Right lobe of liver (tissue), 6 donors: ENCODE data around the gene PPP1R37. TPM values are rescaled to one million over a fixed set of nuclear protein-coding genes. Genes with fewer than 3 reads are reported as not detected.

ENCODE experiments used
- ATAC-seq, 4 donors: fragments of 200-7000 bp; cut with Tn5 transposase; one replicate each; pipeline ENCODE4 v1.9.1; 2020; ENCODE audit warnings: mild to moderate bottlenecking in 4 of 4, moderate library complexity in 4 of 4
- DNase-seq, 3 donors: peaks; one replicate each; pipeline ENCODE4 v3.0.0-alpha.2; 2020
- H3K27ac ChIP-seq, 3 donors: fragments of 200-600 bp; one replicate each; pipeline ENCODE4 v1.8.0; 2022
- H3K27me3 ChIP-seq, 2 donors: fragments of 200-600 bp; one replicate each; pipeline ENCODE4 v1.8.0; 2022
- H3K36me3 ChIP-seq, 4 donors: fragments of 200-600 bp; sonication (generic) in 1 of 4; one replicate each; pipeline versions ENCODE4 v1.5.1 to v1.8.0; 2017 to 2022; ENCODE audit warnings: control low read depth in 1 of 4
- H3K4me1 ChIP-seq, 4 donors: fragments of 200-600 bp; sonication (generic) in 1 of 4; one replicate each; pipeline versions ENCODE4 v1.5.1 to v1.8.0; 2017 to 2022; ENCODE audit warnings: control low read depth in 1 of 4
- H3K4me3 ChIP-seq, 3 donors: fragments of 200-600 bp; one replicate each; pipeline ENCODE4 v1.8.0; 2022
- H3K9me3 ChIP-seq, 4 donors: fragments of 200-600 bp; sonication (generic) in 1 of 4; one replicate each; pipeline versions ENCODE4 v1.5.1 to v1.8.0; 2017 to 2022; ENCODE audit warnings: control low read depth in 1 of 4
- POLR2A ChIP-seq: fragments of 450-650 bp; IDR thresholded peaks from one replicate; pipeline ENCODE4 v1.6.1; 2017; ENCODE audit warnings: antibody characterized with exemption, mild to moderate bottlenecking
- WGBS: methylation state at CpG from one replicate; pipeline ENCODE4 v1.1.6; 2018; ENCODE audit warnings: low coverage, low lambda C conversion rate; ENCODE audit not compliant: insufficient coverage; ENCODE audit errors: missing lambda C conversion rate; 5-methylcytosine and 5-hydroxymethylcytosine counted together
- intact Hi-C, 2 donors: fragments of 100-400 bp; cut with DNase I; formaldehyde crosslinking; loops; one replicate each; pipeline versions ENCODE4 v1.11.2 to v1.14.1; 2022
- small RNA-seq, 2 experiments: library from RNA; depleted of rRNA; stranded (forward); fragments of <200 nt; gene quantifications; one replicate each; pipeline ENCODE3, GENCODE V24; 2016
- total RNA-seq, 6 experiments: library from RNA; depleted of rRNA in 2 of 6; stranded (reverse); fragments of >200 nt in 2 of 6; fragmentation: NEBNext Ultra II Directional in 3 of 6; extraction: Animal tissue kit (Norgen Biotek cat#: 25700) in 3 of 6; gene quantifications; one replicate each; pipeline versions ENCODE4 v1.1.0 to v1.2.4, GENCODE V29; 2016 to 2023
- TF ChIP-seq, protein P1 (sequence below), 4 donors: fragments of 200-600 bp in 3 of 4; fragments of 450-650 bp in 1 of 4; IDR thresholded peaks; one replicate each; pipeline versions ENCODE4 v1.5.1 to v1.8.0; 2016 to 2022; ENCODE audit warnings: antibody characterized with exemption in 4 of 4, mild to moderate bottlenecking in 2 of 4
- donor health status: DM: no; HTN: yes; CAD: no.
- donor health status: DM: no; HTN: no; CAD: no.
- donor health status: DM: no; HTN: no; CAD: no.
- donor health status: DM: no; HTN: yes; CAD: no.
- donor health status: DM: no; HTN: yes; CAD: no.

PPP1R37 gene
- total RNA-seq, 6 experiments from 2014 or later = 10.1 to 14.3 (median 11.0) TPM

DNA sequence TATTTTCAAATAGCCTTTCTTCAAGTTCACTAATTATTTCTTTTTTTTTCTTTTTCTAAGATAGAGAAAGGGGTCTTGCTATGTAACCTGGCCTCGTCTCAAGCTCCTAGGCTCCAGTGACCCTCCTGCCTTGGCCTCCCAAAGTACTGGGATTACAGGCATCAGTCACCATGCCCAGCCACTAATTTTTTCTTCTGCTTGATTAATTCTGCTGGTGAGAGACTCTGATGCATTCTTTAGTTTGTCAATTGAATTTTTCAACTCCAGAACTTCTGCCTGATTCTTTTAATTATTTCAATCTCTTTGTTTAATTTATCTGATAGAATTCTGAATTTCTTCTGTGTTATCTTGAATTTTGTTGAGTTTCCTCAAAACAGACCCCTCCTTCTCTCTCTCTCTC lies 97.0 kb downstream of the PPP1R37 start:
- Histone ChIP-seq H3K4me3 (no peak overlapping the region), H3K36me3 (no peaks in the 10 kb centered on the region), H3K27ac (no peak overlapping the region), H3K27me3 (no peaks in the 10 kb centered on the region), H3K9me3 (no peaks in the 10 kb centered on the region), H3K4me1 (no peaks in the 10 kb centered on the region)
- intact Hi-C loops = no loop called here
- 70% methylated on average over 1 of the region's 1 CpG for WGBS
- no peak for ATAC-seq
- TF ChIP-seq POLR2A = no peak
- TF ChIP-seq, protein P1, sequence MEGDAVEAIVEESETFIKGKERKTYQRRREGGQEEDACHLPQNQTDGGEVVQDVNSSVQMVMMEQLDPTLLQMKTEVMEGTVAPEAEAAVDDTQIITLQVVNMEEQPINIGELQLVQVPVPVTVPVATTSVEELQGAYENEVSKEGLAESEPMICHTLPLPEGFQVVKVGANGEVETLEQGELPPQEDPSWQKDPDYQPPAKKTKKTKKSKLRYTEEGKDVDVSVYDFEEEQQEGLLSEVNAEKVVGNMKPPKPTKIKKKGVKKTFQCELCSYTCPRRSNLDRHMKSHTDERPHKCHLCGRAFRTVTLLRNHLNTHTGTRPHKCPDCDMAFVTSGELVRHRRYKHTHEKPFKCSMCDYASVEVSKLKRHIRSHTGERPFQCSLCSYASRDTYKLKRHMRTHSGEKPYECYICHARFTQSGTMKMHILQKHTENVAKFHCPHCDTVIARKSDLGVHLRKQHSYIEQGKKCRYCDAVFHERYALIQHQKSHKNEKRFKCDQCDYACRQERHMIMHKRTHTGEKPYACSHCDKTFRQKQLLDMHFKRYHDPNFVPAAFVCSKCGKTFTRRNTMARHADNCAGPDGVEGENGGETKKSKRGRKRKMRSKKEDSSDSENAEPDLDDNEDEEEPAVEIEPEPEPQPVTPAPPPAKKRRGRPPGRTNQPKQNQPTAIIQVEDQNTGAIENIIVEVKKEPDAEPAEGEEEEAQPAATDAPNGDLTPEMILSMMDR (IDR thresholded peaks at IDR 0.05) = no peak
- no peak for DNase-seq

DNA sequence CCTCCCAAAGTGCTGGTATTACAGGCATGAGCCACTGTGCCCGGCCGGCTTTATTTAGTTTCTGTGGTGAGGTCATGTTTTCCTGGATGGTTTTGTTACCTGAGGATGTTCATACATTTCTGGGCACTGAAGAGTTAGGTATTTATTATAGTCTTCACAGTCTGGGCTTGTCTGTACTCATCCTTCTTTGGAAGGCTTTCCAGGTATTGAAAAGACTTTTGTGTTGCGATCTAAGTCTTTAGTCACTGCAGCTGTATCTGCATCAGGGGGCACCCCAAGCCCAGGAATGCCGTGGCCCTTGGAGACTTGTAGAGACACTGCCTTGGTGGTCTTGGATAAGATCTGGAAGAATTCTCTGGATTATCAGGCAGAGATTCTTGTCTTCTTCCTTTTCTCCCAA lies 98.4 kb downstream of the PPP1R37 start:
- Histone ChIP-seq H3K4me3 (no peak overlapping the region), H3K9me3 (no peaks in the 10 kb centered on the region), H3K4me1 (no peaks in the 10 kb centered on the region), H3K36me3 (no peaks in the 10 kb centered on the region), H3K27ac (no peak overlapping the region), H3K27me3 (no peaks in the 10 kb centered on the region)
- intact Hi-C loops = no loop called here
- no peak for TF ChIP-seq POLR2A
- TF ChIP-seq, protein P1 (IDR thresholded peaks at IDR 0.05) = no peak
- DNase-seq (no peak), ATAC-seq (no peak)
- 96% methylated on average over 4 of the region's 4 CpGs for WGBS

DNA sequence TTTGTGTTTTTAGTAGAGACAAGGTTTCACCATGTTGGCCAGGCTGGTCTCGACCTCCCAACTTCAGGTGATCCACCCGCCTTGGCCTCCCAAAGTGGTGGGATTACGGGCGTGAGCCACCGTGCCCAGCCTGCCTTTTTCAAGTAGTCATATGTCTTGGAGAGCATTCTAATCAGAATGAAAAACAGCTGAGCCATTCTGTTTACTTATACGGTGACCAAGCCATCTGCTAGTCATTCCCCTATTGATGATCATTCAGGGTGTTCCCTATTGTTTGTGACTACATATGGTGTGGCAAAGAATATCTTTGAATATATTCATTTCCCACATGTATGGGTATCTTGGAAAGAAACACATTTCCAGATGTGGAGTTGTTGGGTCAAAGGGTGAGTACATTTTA lies 102.8 kb downstream of the PPP1R37 start:
- 96% methylated on average over 6 of the region's 6 CpGs for WGBS
- TF ChIP-seq, protein P1 (IDR thresholded peaks at IDR 0.05) = no peak
- TF ChIP-seq POLR2A = no peak
- Histone ChIP-seq H3K4me1 (no peaks in the 10 kb centered on the region), H3K36me3 (no peaks in the 10 kb centered on the region), H3K4me3 (no peak overlapping the region), H3K27ac (no peak overlapping the region), H3K27me3 (no peaks in the 10 kb centered on the region), H3K9me3 (no peaks in the 10 kb centered on the region)
- intact Hi-C loops = no loop called here
- ATAC-seq (no peak), DNase-seq (no peak)

Small RNA genes within 50 kb of the gene (small RNA-seq; reads per million reads assigned to genes)
- gene RNU6-611P = 0 reads per million in 2 experiments

Other genes starting within 250 kb of the PPP1R37 start
- gene NECTIN2, start 246.9 kb upstream of the PPP1R37 start, total RNA-seq = 100 to 1,000 TPM in 1 of 6 experiments, 10 to 100 TPM in 5; 63.5 to 127 (median 87.4) TPM
- 10 to 100 TPM; 24.9 to 82.6 (median 26.7) TPM for gene TOMM40, start 201.9 kb upstream of the PPP1R37 start, total RNA-seq
- 1,000 to 10,000 TPM; 3,480 to 8,780 (median 4,667) TPM for gene APOE, start 187.4 kb upstream of the PPP1R37 start, total RNA-seq
- 1,000 to 10,000 TPM; 4,903 to 7,393 (median 5,741) TPM for gene APOC1, start 178.6 kb upstream of the PPP1R37 start, total RNA-seq
- gene APOC4, start 150.9 kb upstream of the PPP1R37 start, total RNA-seq = 100 to 1,000 TPM in 5 of 6 experiments, 10 to 100 TPM in 1; 55.6 to 462 (median 203) TPM
- 1,000 to 10,000 TPM; 1,740 to 7,868 (median 2,043) TPM for gene APOC2, start 147.1 kb upstream of the PPP1R37 start, total RNA-seq
- 10 to 100 TPM; 78.7 to 90.6 (median 83.9) TPM for gene CLPTM1, start 137.8 kb upstream of the PPP1R37 start, total RNA-seq
- 10 to 100 TPM in 1 of 6 experiments, 1 to 10 TPM in 5; 1.2 to 21.4 (median 7.2) TPM for gene RELB, start 91.7 kb upstream of the PPP1R37 start, total RNA-seq
- 10 to 100 TPM; 30.5 to 66.8 (median 44.8) TPM for gene CLASRP, start 54.1 kb upstream of the PPP1R37 start, total RNA-seq
- under 1 TPM in 5 of 6 experiments, not detected in 1; 0.16 to 0.47 (median 0.35) TPM for gene ZNF296, start 16.7 kb upstream of the PPP1R37 start, total RNA-seq
- gene GEMIN7, start 13.9 kb upstream of the PPP1R37 start, total RNA-seq = 10 to 100 TPM; 10.9 to 27.5 (median 14.0) TPM
- under 1 TPM in 1 of 6 experiments, not detected in 5; 0.06 TPM for gene NKPD1, start 67.8 kb downstream of the PPP1R37 start, total RNA-seq
- gene TRAPPC6A, start 85.1 kb downstream of the PPP1R37 start, total RNA-seq = 10 to 100 TPM; 13.1 to 33.3 (median 23.7) TPM
- gene BLOC1S3, start 85.6 kb downstream of the PPP1R37 start, total RNA-seq = 10 to 100 TPM in 1 of 6 experiments, 1 to 10 TPM in 5; 4.7 to 17.0 (median 6.1) TPM
- gene EXOC3L2, start 152.2 kb downstream of the PPP1R37 start, total RNA-seq = 1 to 10 TPM; 1.8 to 6.9 (median 4.4) TPM
- 10 to 100 TPM; 14.2 to 23.5 (median 17.5) TPM for gene MARK4, start 158.1 kb downstream of the PPP1R37 start, total RNA-seq
- 10 to 100 TPM in 1 of 6 experiments, 1 to 10 TPM in 2, under 1 TPM in 2, not detected in 1; 0.42 to 25.6 (median 1.1) TPM for gene CKM, start 229.7 kb downstream of the PPP1R37 start, total RNA-seq
- gene KLC3, start 247.6 kb downstream of the PPP1R37 start, total RNA-seq = under 1 TPM in 2 of 6 experiments, not detected in 4; 0.22 to 0.26 TPM